Measurements from ENCODE around the gene LRBA.

The LRBA gene

GRCh38 chr4:150354214-150354796 is 660.8 kb downstream of the LRBA start:
- no peak for DNase-seq

- peak; percentile 77 for DNase-seq
Measured at GRCh38 chr4:150348079-150348478, 667.0 kb downstream of the LRBA start.

- no peak for DNase-seq
Measured at GRCh38 chr4:150345207-150345744, 669.8 kb downstream of the LRBA start.

GRCh38 chr4:150343796-150344195 is 671.3 kb downstream of the LRBA start:
- DNase-seq: no peak

GRCh38 chr4:150342945-150343344 is 672.1 kb downstream of the LRBA start:
- DNase-seq: no peak

- peak; percentile 56 for DNase-seq
Measured at GRCh38 chr4:150337734-150338133, 677.4 kb downstream of the LRBA start.

- DNase-seq: no peak
Measured at GRCh38 chr4:150336676-150337412, 678.2 kb downstream of the LRBA start.

GRCh38 chr4:150332961-150333360 is 682.1 kb downstream of the LRBA start:
- DNase-seq: no peak

GRCh38 chr4:150332086-150332485 is 683.0 kb downstream of the LRBA start:
- no peak for DNase-seq

- DNase-seq: no peak
Measured at GRCh38 chr4:150329373-150329772, 685.7 kb downstream of the LRBA start.

- no peak for DNase-seq
Measured at GRCh38 chr4:150328496-150328895, 686.6 kb downstream of the LRBA start.

GRCh38 chr4:150327262-150327780 is 687.8 kb downstream of the LRBA start:
- no peak for DNase-seq

GRCh38 chr4:150325872-150326271 is 689.2 kb downstream of the LRBA start:
- no peak for DNase-seq

- no peak for DNase-seq
Measured at GRCh38 chr4:150323406-150324325, 691.4 kb downstream of the LRBA start.

- no peak for DNase-seq
Measured at GRCh38 chr4:150322646-150323045, 692.4 kb downstream of the LRBA start.

GRCh38 chr4:150321113-150321512 is 694.0 kb downstream of the LRBA start:
- no peak for DNase-seq

- DNase-seq: no peak
Measured at GRCh38 chr4:150318971-150319370, 696.1 kb downstream of the LRBA start.

GRCh38 chr4:150318527-150318926 is 696.6 kb downstream of the LRBA start:
- no peak for DNase-seq

GRCh38 chr4:150316332-150317205 is 698.5 kb downstream of the LRBA start:
- peak; percentile 75 for DNase-seq

GRCh38 chr4:150315691-150316090 is 699.4 kb downstream of the LRBA start:
- DNase-seq: no peak

GRCh38 chr4:150315175-150315574 is 699.9 kb downstream of the LRBA start:
- DNase-seq: peak; percentile 52

GRCh38 chr4:150314031-150314430 is 701.1 kb downstream of the LRBA start:
- no peak for DNase-seq

Measured in fibroblast of skin of right biceps (primary cell).